Breast epithelium (tissue), 3 donors: Measurements from ENCODE around the gene ULK4.

Experiments used
- CTCF ChIP-seq, 3 donors: fragments of 450-650 bp; IDR thresholded peaks; one replicate each; pipeline ENCODE4 v1.5.1; 2016 to 2017; ENCODE audit warnings: antibody characterized with exemption in 3 of 3, mild to moderate bottlenecking in 3 of 3, moderate library complexity in 3 of 3
- POLR2A ChIP-seq: fragments of 450-650 bp; IDR thresholded peaks from one replicate; pipeline ENCODE4 v1.6.1; 2016; ENCODE audit warnings: antibody characterized with exemption, mild to moderate bottlenecking, moderate library complexity
- POLR2AphosphoS5 ChIP-seq, 3 donors: sonication (generic); formaldehyde crosslinking; IDR thresholded peaks; one replicate each; pipeline ENCODE4 v1.6.1; 2017; ENCODE audit warnings: antibody characterized with exemption in 3 of 3

GRCh38 chr3:41612853-41613252, 349.1 kb downstream of the ULK4 start:
- no peak for TF ChIP-seq POLR2A
- no peak for TF ChIP-seq CTCF (IDR thresholded peaks at IDR 0.05)
- TF ChIP-seq POLR2AphosphoS5 (IDR thresholded peaks at IDR 0.05) = no peak
